H1 (cell line): ENCODE data around the gene SLC22A15. TPM values are rescaled to one million over a fixed set of nuclear protein-coding genes. Genes with fewer than 3 reads are reported as not detected.

Experiments used
- CTCF ChIA-PET: fragments of 300-600 bp; sonication (Branson Sonifier 250); formaldehyde crosslinking; loops from one replicate; lab custom pipeline; 2021; ENCODE audit not compliant: partially characterized antibody; lab: Charles Lee
- POLR2A ChIA-PET: fragments of 300-600 bp; sonication (Branson Sonifier 250); formaldehyde crosslinking; loops from one replicate; lab custom pipeline; 2021; ENCODE audit warnings: inconsistent platforms; ENCODE audit not compliant: partially characterized antibody; lab: Charles Lee
- DNase-seq, 2 experiments: peaks; one replicate each; pipeline versions ENCODE4 v3.0.0 to v3.0.0-alpha.2; 2010 to 2022; ENCODE audit warnings: low spot score in 2 of 2, low read depth in 1 of 2, mixed read lengths in 1 of 2
- FAIRE-seq: peaks from 2 replicates; lab custom pipeline; 2011; peaks lifted over from hg19 to GRCh38; lab: Jason Lieb, UNC
- H2AFZ ChIP-seq: 2 replicates; pipeline ENCODE4 v1.8.1; 2012; ENCODE audit warnings: low read length, inconsistent platforms
- H2AK5ac ChIP-seq: 2 replicates; pipeline ENCODE4 v1.6.1; 2013; ENCODE audit warnings: low read depth, low read length
- H2BK120ac ChIP-seq: replicated peaks from 2 replicates; pipeline ENCODE3; 2013; ENCODE audit warnings: low read depth, low read length, inconsistent platforms
- H2BK12ac ChIP-seq: 2 replicates; pipeline ENCODE4 v1.6.1; 2013; ENCODE audit warnings: low read depth, low read length
- H2BK15ac ChIP-seq: 2 replicates; pipeline ENCODE4 v1.6.1; 2013; ENCODE audit warnings: low read length
- H2BK20ac ChIP-seq: 2 replicates; pipeline ENCODE4 v1.6.1; 2013; ENCODE audit warnings: low read length
- H2BK5ac ChIP-seq: 2 replicates; pipeline ENCODE4 v1.6.1; 2013; ENCODE audit warnings: low read depth, low read length
- H3K14ac ChIP-seq: 2 replicates; pipeline ENCODE4 v1.6.1; 2013; ENCODE audit warnings: inconsistent platforms; ENCODE audit not compliant: insufficient read length
- H3K18ac ChIP-seq: 2 replicates; pipeline ENCODE4 v1.6.1; 2013; ENCODE audit warnings: low read length; ENCODE audit errors: extremely low read depth
- H3K23ac ChIP-seq: 2 replicates; pipeline ENCODE4 v1.6.1; 2013; ENCODE audit warnings: inconsistent platforms; ENCODE audit not compliant: insufficient read length
- H3K23me2 ChIP-seq: 2 replicates; pipeline ENCODE4 v1.6.1; 2013; ENCODE audit warnings: low read depth, low read length
- H3K27ac ChIP-seq: 2 replicates; pipeline ENCODE4 v1.6.1; 2011; ENCODE audit warnings: low read depth, low read length, inconsistent platforms
- H3K27me3 ChIP-seq, 4 experiments: replicated peaks in 1 of 4; 1 replicate in 1 of 4; 2 replicates in 3 of 4; pipeline versions ENCODE4 v1.6.1 to v1.8.1; 2011 to 2013; ENCODE audit warnings: low read length in 3 of 4, mild to moderate bottlenecking in 3 of 4, inconsistent platforms in 2 of 4, mixed read lengths in 2 of 4, moderate library complexity in 1 of 4; ENCODE audit not compliant: control insufficient read depth in 3 of 4, insufficient read depth in 3 of 4; ENCODE audit errors: extremely low read depth in 1 of 4
- H3K36me3 ChIP-seq, 4 experiments: 2 replicates each; pipeline versions ENCODE4 v1.6.1 to v1.8.1; 2011 to 2013; ENCODE audit warnings: mild to moderate bottlenecking in 4 of 4, low read length in 3 of 4, moderate library complexity in 2 of 4, control low read depth in 1 of 4, inconsistent platforms in 1 of 4; ENCODE audit not compliant: insufficient read depth in 4 of 4, control insufficient read depth in 2 of 4
- H3K4ac ChIP-seq: replicated peaks from 2 replicates; pipeline ENCODE3; 2013; ENCODE audit warnings: low read length, low read depth, mixed read lengths, inconsistent platforms; ENCODE audit not compliant: insufficient read length
- H3K4me1 ChIP-seq, 4 experiments: replicated peaks in 1 of 4; 1 replicate in 1 of 4; 2 replicates in 3 of 4; pipeline versions ENCODE4 v1.6.1 to v1.8.1; 2011 to 2013; ENCODE audit warnings: low read length in 3 of 4, inconsistent platforms in 2 of 4, mixed read lengths in 1 of 4; ENCODE audit not compliant: insufficient read depth in 4 of 4, control insufficient read depth in 3 of 4
- H3K4me2 ChIP-seq, 2 experiments: 2 replicates each; pipeline versions ENCODE4 v1.6.1 to v1.8.1; 2011 to 2013; ENCODE audit warnings: low read depth in 2 of 2, low read length in 2 of 2, control low read depth in 1 of 2, inconsistent platforms in 1 of 2, mild to moderate bottlenecking in 1 of 2; ENCODE audit not compliant: insufficient read depth in 1 of 2
- H3K4me3 ChIP-seq, 4 experiments: fragments of 200-600, 300-600 bp in 1 of 4; sonication (generic), shearing (Covaris generic), sonication (Bioruptor Twin) in 1 of 4; 2 replicates each; pipeline versions ENCODE4 v1.5.1 to v1.8.1; 2011 to 2016; ENCODE audit warnings: low read length in 4 of 4, low read depth in 3 of 4, control low read depth in 2 of 4, inconsistent platforms in 2 of 4, mild to moderate bottlenecking in 2 of 4, mixed read lengths in 1 of 4, moderate library complexity in 1 of 4; ENCODE audit not compliant: insufficient read depth in 2 of 4; ENCODE audit errors: extremely low read depth in 1 of 4
- H3K56ac ChIP-seq: replicated peaks from 2 replicates; pipeline ENCODE3; 2013; ENCODE audit warnings: low read depth, mild to moderate bottlenecking, mixed read lengths, low read length, inconsistent platforms; ENCODE audit not compliant: insufficient read length
- H3K79me1 ChIP-seq: 2 replicates; pipeline ENCODE4 v1.6.1; 2013; ENCODE audit warnings: low read depth, low read length, control low read depth
- H3K79me2 ChIP-seq, 2 experiments: 2 replicates each; pipeline versions ENCODE4 v1.6.1 to v1.8.1; 2012 to 2013; ENCODE audit warnings: low read length in 2 of 2, mild to moderate bottlenecking in 2 of 2, inconsistent platforms in 1 of 2; ENCODE audit not compliant: insufficient read depth in 2 of 2, control insufficient read depth in 1 of 2
- H3K9ac ChIP-seq, 4 experiments: replicated peaks in 1 of 4; 1 replicate in 1 of 4; 2 replicates in 3 of 4; pipeline versions ENCODE4 v1.6.1 to v1.8.1; 2011 to 2013; ENCODE audit warnings: low read depth in 3 of 4, low read length in 3 of 4, control low read depth in 2 of 4, mild to moderate bottlenecking in 2 of 4, moderate library complexity in 2 of 4, inconsistent platforms in 1 of 4; ENCODE audit errors: extremely low read depth in 1 of 4
- H3K9me3 ChIP-seq, 2 experiments: 2 replicates each; pipeline versions ENCODE4 v1.6.1 to v1.8.1; 2012 to 2013; ENCODE audit warnings: mild to moderate bottlenecking in 2 of 2, moderate library complexity in 2 of 2, control low read depth in 1 of 2, inconsistent platforms in 1 of 2, low read depth in 1 of 2, low read length in 1 of 2, mixed read lengths in 1 of 2; ENCODE audit not compliant: insufficient read depth in 2 of 2
- H4K20me1 ChIP-seq, 2 experiments: replicated peaks in 1 of 2; 2 replicates each; pipeline versions ENCODE3 to v1.8.1; 2011 to 2013; ENCODE audit warnings: inconsistent platforms in 2 of 2, low read length in 2 of 2, mild to moderate bottlenecking in 1 of 2; ENCODE audit not compliant: insufficient read depth in 2 of 2, control insufficient read depth in 1 of 2
- H4K5ac ChIP-seq: 2 replicates; pipeline ENCODE4 v1.6.1; 2013; ENCODE audit warnings: low read length, low read depth, mixed read lengths, inconsistent platforms; ENCODE audit not compliant: insufficient read length
- H4K8ac ChIP-seq: 2 replicates; pipeline ENCODE4 v1.8.0; 2013; ENCODE audit warnings: mild to moderate bottlenecking, moderate library complexity, low read length, inconsistent platforms; ENCODE audit not compliant: insufficient read depth; ENCODE audit errors: extremely low read depth
- H4K91ac ChIP-seq: replicated peaks from 2 replicates; pipeline ENCODE3; 2013; ENCODE audit warnings: low read length, mixed read lengths, inconsistent platforms; ENCODE audit not compliant: insufficient read length
- CEBPB ChIP-seq: IDR thresholded peaks from 2 replicates; pipeline ENCODE4 v1.6.1; 2012; ENCODE audit warnings: low read depth, low read length
- CTCF ChIP-seq, 3 experiments: IDR thresholded peaks; 1 replicate in 2 of 3; 2 replicates in 1 of 3; pipeline versions ENCODE4 v1.5.1 to v1.6.1; 2011; ENCODE audit warnings: low read length in 3 of 3, mild to moderate bottlenecking in 3 of 3, inconsistent platforms in 2 of 3, low read depth in 1 of 3, moderate library complexity in 1 of 3; ENCODE audit not compliant: insufficient read depth in 1 of 3; ENCODE audit errors: control extremely low read depth in 1 of 3
- TEAD4 ChIP-seq: IDR thresholded peaks from 2 replicates; pipeline ENCODE4 v1.6.1; 2012; ENCODE audit warnings: low read depth, low read length, inconsistent platforms, mixed read lengths
- WGBS, 2 experiments: shearing (Covaris generic) in 1 of 2; methylation state at CpG; one replicate each; pipeline versions ENCODE4 v1.1.6 to v1.1.7; 2013 to 2015; ENCODE audit warnings: low lambda C conversion rate in 2 of 2, mixed read lengths in 2 of 2, inconsistent platforms in 1 of 2, low coverage in 1 of 2, missing lambda C conversion rate in 1 of 2; ENCODE audit not compliant: insufficient replicate concordance in 2 of 2, insufficient coverage in 1 of 2, insufficient read length in 1 of 2; ENCODE audit errors: extremely low coverage in 1 of 2, missing lambda C conversion rate in 1 of 2; 5-methylcytosine and 5-hydroxymethylcytosine counted together
- polyA plus RNA-seq, 7 experiments: library from polyadenylated mRNA; depleted of rRNA in 3 of 7; stranded (reverse) in 5 of 7; unstranded in 2 of 7; fragments of >200 nt in 5 of 7; fragments of 200-250 nt in 2 of 7; gene quantifications; 1 replicate in 5 of 7; 2 replicates in 1 of 7; 4 replicates in 1 of 7; pipeline versions ENCODE4 v1.2.1 to v1.2.3, GENCODE V29; 2011 to 2013; ENCODE audit warnings: missing spikeins in 2 of 7, mixed read lengths in 2 of 7
- total RNA-seq: library from RNA; stranded (reverse); fragmentation: NEBNext Ultra II Directional; extraction: Animal tissue kit (Norgen Biotek cat#: 25700); gene quantifications from 2 replicates; pipeline ENCODE4 v1.2.1, GENCODE V29; 2021

The SLC22A15 gene
- total and polyA plus RNA-seq, 2 of the 8 experiments (the other 6 are each of a cell fraction or from before 2014, with no cell fraction given), result 3.2 to 3.3 TPM

DNA sequence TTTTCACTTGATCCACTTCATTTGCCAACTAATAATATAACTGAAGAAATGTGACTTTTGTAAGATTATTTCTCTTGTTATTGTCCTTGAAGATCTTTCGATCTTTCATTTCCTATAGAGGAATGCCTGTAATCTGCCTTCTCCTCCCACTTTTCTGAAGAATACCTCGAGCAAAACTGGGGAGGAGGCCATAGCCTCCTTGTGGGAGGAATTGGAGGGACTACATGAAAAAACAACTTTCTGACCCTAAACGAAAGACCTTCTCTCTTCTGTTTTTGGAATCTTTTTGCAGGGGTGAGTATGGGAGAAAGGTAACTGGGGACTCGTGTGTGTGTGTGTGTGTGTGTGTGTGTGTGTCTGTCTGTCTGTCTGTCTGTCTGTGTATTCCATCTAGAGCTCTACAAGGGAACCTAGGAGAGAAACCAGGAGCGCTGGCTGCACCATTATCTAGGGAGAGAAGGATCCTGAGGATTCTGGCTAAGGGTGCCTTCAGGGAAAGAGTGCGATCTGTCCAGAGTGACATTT is 102.4 kb downstream of the SLC22A15 start:
- Histone ChIP-seq H3K27me3 (no peaks in the 10 kb centered on the region), H3K4me1 (no peaks in the 10 kb centered on the region), H4K5ac (no peak overlapping the region), H3K4me3 (no peak overlapping the region), H2BK12ac (no peak overlapping the region), H2AFZ (peak overlapping the region; percentile 60; the same call in 1 of the 2 replicates), H3K23ac (no peak overlapping the region), H3K79me2 (no peaks in the 10 kb centered on the region), H2BK5ac (no peak overlapping the region), H3K56ac (no peak overlapping the region), H3K14ac (no peak overlapping the region), H4K8ac (no peak overlapping the region), H3K36me3 (no peaks in the 10 kb centered on the region), H3K27ac (no peak overlapping the region), H4K20me1 (no peaks in the 10 kb centered on the region), H3K23me2 (no peaks in the 10 kb centered on the region; the same call in 1 of the 2 replicates), H3K9me3 (no peaks in the 10 kb centered on the region), H2BK120ac (no peak overlapping the region), H2AK5ac (no peak overlapping the region), H3K4me2 (no peak overlapping the region), H2BK15ac (no peak overlapping the region), H4K91ac (no peak overlapping the region), H3K18ac (no peak overlapping the region), H3K4ac (no peak overlapping the region), H2BK20ac (no peak overlapping the region), H3K79me1 (no peaks in the 10 kb centered on the region), H3K9ac (no peak overlapping the region)
- 74% methylated on average over 6 of the region's 6 CpGs; no CpG with 5 or more reads in 1 of the 2 experiments for WGBS, 2 experiments
- FAIRE-seq (no peak), DNase-seq (no peak)
- TF ChIP-seq CEBPB (no peak), CTCF (IDR thresholded peaks at IDR 0.05; ENCODE audit: control extremely low read depth in 1 of 3, insufficient read depth in 1 of 3, low read depth in 1 of 3, low read length in 3 of 3) (peak in 1 of 3 experiments; percentile 20; a peak in 1 of 4 replicates), TEAD4 (peak; percentile 36; the same call in 1 of the 2 replicates)
- ChIA-PET POLR2A (no interaction called here), CTCF (interaction anchor here (0.5 to 1.4 kb wide), 3 partner anchors 12 to 1185 kb away, joined by 3 to 5 read pairs (median 4); no protein-coding TSS in a partner anchor)
